ENCODE data around the gene STK39.
A peak's percentile ranks its signal among the peaks of the same experiment; 100 is the strongest.

The STK39 gene

DNA sequence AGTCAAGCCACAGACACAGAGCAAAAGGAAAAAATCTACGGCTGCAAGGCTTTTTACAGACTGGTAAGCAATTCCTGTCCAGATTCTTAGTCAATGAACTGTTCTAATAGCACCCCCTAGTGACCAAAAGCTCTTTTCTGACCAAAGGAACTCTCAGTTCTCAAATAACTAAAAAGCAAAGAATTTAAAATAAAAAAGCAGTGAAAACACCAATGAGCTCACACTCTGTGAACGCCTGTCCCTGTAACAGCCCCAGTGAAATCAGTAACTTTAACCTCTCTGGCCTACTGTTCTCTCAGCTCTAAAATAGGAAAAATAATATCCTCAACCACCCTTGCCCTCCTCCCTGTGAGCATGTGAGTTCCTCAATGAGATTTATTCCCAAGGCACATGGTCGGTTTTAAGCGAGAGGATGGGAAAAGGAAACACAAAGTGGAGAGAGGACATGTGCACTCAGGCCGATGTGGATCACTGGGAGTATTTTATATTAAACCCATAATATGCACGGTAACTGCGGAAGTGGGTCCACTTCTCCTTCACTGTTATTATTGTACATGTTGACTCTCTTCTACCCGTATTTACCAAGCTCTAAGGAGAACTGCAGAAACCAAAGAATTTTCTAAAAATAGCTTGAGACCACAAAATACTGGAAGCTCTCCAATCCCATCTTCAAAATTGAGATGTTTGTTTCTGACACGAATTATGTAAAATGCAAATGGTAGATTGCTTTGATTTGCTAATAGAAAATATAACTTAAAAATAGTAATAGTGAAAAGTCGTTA, 128.5 kb downstream of the STK39 start:
- TF ChIP-seq, protein P1, sequence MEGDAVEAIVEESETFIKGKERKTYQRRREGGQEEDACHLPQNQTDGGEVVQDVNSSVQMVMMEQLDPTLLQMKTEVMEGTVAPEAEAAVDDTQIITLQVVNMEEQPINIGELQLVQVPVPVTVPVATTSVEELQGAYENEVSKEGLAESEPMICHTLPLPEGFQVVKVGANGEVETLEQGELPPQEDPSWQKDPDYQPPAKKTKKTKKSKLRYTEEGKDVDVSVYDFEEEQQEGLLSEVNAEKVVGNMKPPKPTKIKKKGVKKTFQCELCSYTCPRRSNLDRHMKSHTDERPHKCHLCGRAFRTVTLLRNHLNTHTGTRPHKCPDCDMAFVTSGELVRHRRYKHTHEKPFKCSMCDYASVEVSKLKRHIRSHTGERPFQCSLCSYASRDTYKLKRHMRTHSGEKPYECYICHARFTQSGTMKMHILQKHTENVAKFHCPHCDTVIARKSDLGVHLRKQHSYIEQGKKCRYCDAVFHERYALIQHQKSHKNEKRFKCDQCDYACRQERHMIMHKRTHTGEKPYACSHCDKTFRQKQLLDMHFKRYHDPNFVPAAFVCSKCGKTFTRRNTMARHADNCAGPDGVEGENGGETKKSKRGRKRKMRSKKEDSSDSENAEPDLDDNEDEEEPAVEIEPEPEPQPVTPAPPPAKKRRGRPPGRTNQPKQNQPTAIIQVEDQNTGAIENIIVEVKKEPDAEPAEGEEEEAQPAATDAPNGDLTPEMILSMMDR (IDR thresholded peaks at IDR 0.05; ENCODE audit: insufficient read depth, low read length, missing control alignments): peak; percentile 44
- DNase-seq (ENCODE audit: low read depth, low spot score): peak; percentile 51
- ChIA-PET CTCF (interaction anchor here (0.6 to 6.7 kb wide), 86 partner anchors 9 to 1581 kb away, joined by 3 to 276 read pairs (median 4); no protein-coding TSS in a partner anchor), POLR2A (no interaction called here)
- no peak overlapping the region for H3K4me3 ChIP-seq (ENCODE audit: low read depth, low read length)

DNA sequence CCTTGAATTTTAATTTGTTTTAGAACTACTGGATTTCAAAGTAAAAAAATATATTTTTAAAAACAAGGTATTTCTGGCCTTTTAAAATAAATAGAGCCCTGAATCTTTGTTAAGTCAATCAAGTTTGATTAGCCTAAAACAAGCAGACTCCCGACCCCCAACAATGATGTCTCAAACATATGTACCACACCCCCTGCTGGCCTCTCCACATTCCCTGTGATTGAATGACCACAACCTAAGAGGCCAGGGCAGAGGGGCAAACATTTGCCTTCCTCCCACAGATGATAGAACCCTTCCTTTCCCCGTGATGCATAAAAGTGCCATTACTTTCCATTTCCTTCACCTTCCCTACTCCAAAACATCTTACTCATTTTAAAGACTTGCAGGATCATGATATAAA, 130.9 kb downstream of the STK39 start:
- no peak for DNase-seq (ENCODE audit: low read depth, low spot score)
- H3K4me3 ChIP-seq (ENCODE audit: low read depth, low read length): no peak overlapping the region
- ChIA-PET CTCF (interaction anchor here (0.8 to 6.7 kb wide), 10 partner anchors 9 to 235 kb away, joined by 3 to 276 read pairs (median 4); no protein-coding TSS in a partner anchor), POLR2A (no interaction called here)
- TF ChIP-seq, protein P1 (IDR thresholded peaks at IDR 0.05; ENCODE audit: insufficient read depth, low read length, missing control alignments): no peak

DNA sequence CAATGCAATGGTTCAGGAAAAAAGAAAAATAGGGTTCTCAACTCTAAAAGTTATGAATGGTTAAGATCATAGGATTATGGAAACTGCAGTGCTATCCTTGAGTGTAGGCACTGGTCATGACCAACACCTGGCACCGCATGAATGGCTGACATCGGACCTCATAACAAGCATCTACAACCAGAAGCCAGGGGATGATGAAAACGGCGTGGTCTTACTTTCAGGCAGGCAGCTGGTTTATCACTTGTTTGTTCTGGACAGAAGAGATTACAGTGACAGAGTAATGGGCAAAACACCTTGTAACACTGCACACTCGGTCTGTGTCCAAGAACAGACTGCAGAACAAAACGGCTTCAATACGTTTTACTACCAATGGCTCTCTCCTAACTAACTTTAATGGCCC, 132.8 kb downstream of the STK39 start:
- TF ChIP-seq, protein P1 (IDR thresholded peaks at IDR 0.05; ENCODE audit: insufficient read depth, low read length, missing control alignments): no peak
- H3K4me3 ChIP-seq (ENCODE audit: low read depth, low read length): no peak overlapping the region
- POLR2A ChIA-PET: no interaction called here
- DNase-seq (ENCODE audit: low read depth, low spot score): no peak
- CTCF ChIA-PET: interaction anchor here (6.7 kb wide), 1 partner anchor 151 kb away, joined by 276 read pairs; no protein-coding TSS in a partner anchor

DNA sequence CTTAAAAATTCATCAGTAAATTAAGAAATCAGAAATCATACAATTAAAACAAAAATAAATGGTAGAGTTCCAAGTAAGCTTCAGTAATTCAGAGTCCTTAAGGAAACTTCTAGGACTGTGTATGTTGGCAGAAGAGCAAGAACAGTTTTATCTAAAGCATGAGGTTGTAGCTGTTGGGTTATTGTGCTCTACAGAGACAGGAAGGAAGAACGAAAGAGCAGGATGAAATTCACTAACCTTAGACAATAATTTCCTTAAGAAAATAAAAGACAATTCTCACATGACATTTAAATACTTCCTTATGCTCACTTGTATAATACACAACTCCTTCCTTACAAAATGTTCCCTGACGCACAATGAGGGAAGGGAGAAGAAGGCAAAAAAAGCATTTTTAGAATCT, 133.4 kb downstream of the STK39 start:
- TF ChIP-seq, protein P1 (IDR thresholded peaks at IDR 0.05; ENCODE audit: insufficient read depth, low read length, missing control alignments): no peak
- no peak overlapping the region for H3K4me3 ChIP-seq (ENCODE audit: low read depth, low read length)
- POLR2A ChIA-PET: no interaction called here
- CTCF ChIA-PET: interaction anchor here (0.8 to 1.0 kb wide), 3 partner anchors 8 to 1575 kb away, joined by 3 read pairs; no protein-coding TSS in a partner anchor
- no peak for DNase-seq (ENCODE audit: low read depth, low spot score)

DNA sequence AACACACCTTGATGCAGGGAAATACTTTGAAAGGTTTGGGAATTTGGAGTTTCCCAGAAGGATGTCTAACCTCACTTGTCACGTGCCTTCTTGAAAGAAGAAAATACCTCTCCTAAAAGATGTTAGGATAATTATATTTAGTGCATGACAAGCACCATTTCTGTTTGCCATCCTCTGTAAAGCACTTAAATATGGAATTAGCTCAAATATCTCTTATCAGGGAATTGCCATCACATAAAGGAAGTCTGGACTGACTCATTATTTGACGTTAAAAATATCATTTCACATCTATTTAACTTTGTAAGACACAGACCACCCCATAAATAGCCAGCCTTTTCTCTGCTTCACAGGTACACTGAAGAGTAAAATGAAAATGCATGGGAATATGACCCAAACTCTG, 140.1 kb downstream of the STK39 start:
- ChIA-PET CTCF (interaction anchor here (1.2 to 5.4 kb wide), 3 partner anchors 9 to 15 kb away, joined by 3 to 58 read pairs (median 4); no protein-coding TSS in a partner anchor), POLR2A (no interaction called here)
- DNase-seq (ENCODE audit: low read depth, low spot score): no peak
- TF ChIP-seq, protein P1 (IDR thresholded peaks at IDR 0.05; ENCODE audit: insufficient read depth, low read length, missing control alignments): no peak
- H3K4me3 ChIP-seq (ENCODE audit: low read depth, low read length): no peak overlapping the region

DNA sequence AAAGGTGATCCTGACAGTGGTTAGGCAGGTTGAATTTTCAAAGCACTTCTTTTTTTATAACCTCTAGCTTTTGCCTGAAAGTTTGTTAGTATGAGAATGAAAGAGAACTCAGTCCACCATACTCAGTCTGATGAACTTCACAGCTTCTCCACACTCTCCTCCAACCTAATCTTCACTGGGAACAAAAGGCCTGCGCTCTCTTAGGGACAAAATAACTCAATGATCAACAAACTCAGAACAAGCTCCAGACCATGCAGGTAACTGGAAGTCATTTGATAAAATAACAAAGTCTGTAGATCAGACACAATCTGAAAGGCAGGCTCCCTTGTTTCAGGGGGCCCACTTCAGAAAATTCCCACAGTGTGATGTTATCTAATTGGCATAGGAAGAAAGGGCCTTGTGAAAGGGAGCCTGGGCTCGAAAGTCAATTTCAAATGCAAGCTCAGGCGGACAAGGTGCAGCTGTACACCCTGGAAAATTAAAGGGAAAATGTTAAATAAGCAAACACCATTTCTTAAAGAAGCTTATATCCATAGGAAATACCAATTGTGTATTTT, 142.2 kb downstream of the STK39 start:
- H3K4me3 ChIP-seq (ENCODE audit: low read depth, low read length): no peak overlapping the region
- POLR2A ChIA-PET: no interaction called here
- no peak for DNase-seq (ENCODE audit: low read depth, low spot score)
- TF ChIP-seq, protein P1 (IDR thresholded peaks at IDR 0.05; ENCODE audit: insufficient read depth, low read length, missing control alignments): no peak
- CTCF ChIA-PET: interaction anchor here (5.4 kb wide), 1 partner anchor 14 kb away, joined by 58 read pairs; no protein-coding TSS in a partner anchor
